CD14-positive monocyte (primary cell): ENCODE results near the gene OR8A1. TPM values are rescaled to one million over a fixed set of nuclear protein-coding genes. Genes with fewer than 3 reads are reported as not detected.

ENCODE experiments used
- DNase-seq, 3 donors: peaks; one replicate each; pipeline ENCODE4 v3.0.0-alpha.2; 2011 to 2022
- H2AFZ ChIP-seq: 2 replicates; pipeline ENCODE4 v1.6.0; 2012; ENCODE audit warnings: mild to moderate bottlenecking, low read depth, low read length, inconsistent platforms; ENCODE audit not compliant: insufficient read depth, poor library complexity, severe bottlenecking
- H3K27ac ChIP-seq, 2 donors: 1 replicate in 1 of 2; 2 replicates in 1 of 2; pipeline ENCODE4 v1.5.1; 2012 to 2013; ENCODE audit warnings: low read length in 2 of 2, control low read depth in 1 of 2, inconsistent platforms in 1 of 2, low read depth in 1 of 2, mild to moderate bottlenecking in 1 of 2
- H3K27me3 ChIP-seq, 2 donors: one replicate each; pipeline versions ENCODE4 v1.6.0 to v1.6.1; 2011 to 2013; ENCODE audit warnings: low read length in 2 of 2; ENCODE audit not compliant: control insufficient read depth in 2 of 2, insufficient read depth in 2 of 2
- H3K36me3 ChIP-seq, 2 donors: replicated peaks in 1 of 2; 1 replicate in 1 of 2; 2 replicates in 1 of 2; pipeline versions ENCODE4 v1.5.1 to v1.6.1; 2012 to 2013; ENCODE audit warnings: low read length in 2 of 2, control low read depth in 1 of 2, inconsistent platforms in 1 of 2, mild to moderate bottlenecking in 1 of 2; ENCODE audit not compliant: insufficient read depth in 2 of 2, control insufficient read depth in 1 of 2
- H3K4me1 ChIP-seq, 2 donors: 1 replicate in 1 of 2; 2 replicates in 1 of 2; pipeline versions ENCODE4 v1.5.1 to v1.6.1; 2012 to 2013; ENCODE audit warnings: low read length in 2 of 2, control low read depth in 1 of 2, inconsistent platforms in 1 of 2, mild to moderate bottlenecking in 1 of 2, moderate library complexity in 1 of 2; ENCODE audit not compliant: insufficient read depth in 2 of 2, control insufficient read depth in 1 of 2
- H3K4me2 ChIP-seq: replicated peaks from 2 replicates; pipeline ENCODE3; 2012; ENCODE audit warnings: low read length, moderate library complexity, mild to moderate bottlenecking; ENCODE audit not compliant: poor library complexity, severe bottlenecking; ENCODE audit errors: extremely low read depth
- H3K4me3 ChIP-seq, 3 experiments: fragments of 200-600 bp in 1 of 3; sonication (generic) in 1 of 3; replicated peaks in 1 of 3; 1 replicate in 2 of 3; 2 replicates in 1 of 3; pipeline ENCODE4 v1.5.1; 2011 to 2013; ENCODE audit warnings: low read length in 3 of 3, mild to moderate bottlenecking in 3 of 3, control low read depth in 2 of 3, low read depth in 2 of 3, inconsistent platforms in 1 of 3, moderate library complexity in 1 of 3
- H3K79me2 ChIP-seq: 2 replicates; pipeline ENCODE4 v1.6.0; 2012; ENCODE audit warnings: mild to moderate bottlenecking, control low read depth, inconsistent platforms, low read length, moderate library complexity; ENCODE audit not compliant: insufficient read depth
- H3K9ac ChIP-seq: 2 replicates; pipeline ENCODE4 v1.6.0; 2017; ENCODE audit warnings: low read length, mild to moderate bottlenecking; ENCODE audit not compliant: insufficient read depth, poor library complexity, severe bottlenecking
- H3K9me3 ChIP-seq, 2 donors: replicated peaks in 1 of 2; 1 replicate in 1 of 2; 2 replicates in 1 of 2; pipeline versions ENCODE4 v1.5.1 to v1.6.1; 2012 to 2013; ENCODE audit warnings: low read length in 2 of 2, control low read depth in 1 of 2; ENCODE audit not compliant: control insufficient read depth in 1 of 2, insufficient read depth in 1 of 2
- H4K20me1 ChIP-seq: 2 replicates; pipeline ENCODE4 v1.6.0; 2012; ENCODE audit warnings: mild to moderate bottlenecking, low read length, control low read depth, moderate library complexity; ENCODE audit not compliant: insufficient read depth
- H3K27ac Mint-ChIP-seq, 7 donors: one replicate each; pipeline ENCODE4 v1.8.0; 2020; ENCODE audit warnings: mild to moderate bottlenecking in 7 of 7, mixed read lengths in 7 of 7, moderate library complexity in 6 of 7, inconsistent platforms in 2 of 7
- H3K27me3 Mint-ChIP-seq, 3 donors: one replicate each; pipeline ENCODE4 v1.8.0; 2021 to 2022; ENCODE audit warnings: low read depth in 3 of 3, mild to moderate bottlenecking in 3 of 3, mixed read lengths in 3 of 3, moderate library complexity in 3 of 3, inconsistent platforms in 1 of 3
- H3K36me3 Mint-ChIP-seq, 2 donors: one replicate each; pipeline ENCODE4 v1.8.0; 2020; ENCODE audit warnings: mixed read lengths in 2 of 2, inconsistent platforms in 1 of 2, mild to moderate bottlenecking in 1 of 2
- H3K4me1 Mint-ChIP-seq: one replicate; pipeline ENCODE4 v1.8.0; 2020; ENCODE audit warnings: mild to moderate bottlenecking, mixed read lengths
- H3K4me3 Mint-ChIP-seq, 2 donors: one replicate each; pipeline ENCODE4 v1.8.0; 2020; ENCODE audit warnings: mild to moderate bottlenecking in 2 of 2, mixed read lengths in 2 of 2, moderate library complexity in 1 of 2
- H3K9me3 Mint-ChIP-seq, 7 donors: one replicate each; pipeline ENCODE4 v1.8.0; 2020 to 2022; ENCODE audit warnings: mixed read lengths in 7 of 7, mild to moderate bottlenecking in 6 of 7, moderate library complexity in 6 of 7, inconsistent platforms in 2 of 7
- CTCF ChIP-seq: fragments of 200-600 bp; IDR thresholded peaks from one replicate; pipeline ENCODE4 v1.8.0; 2022; ENCODE audit warnings: antibody characterized with exemption, mild to moderate bottlenecking
- WGBS: methylation state at CpG from one replicate; pipeline ENCODE4 v1.1.5; 2013; ENCODE audit warnings: missing lambda C conversion rate; ENCODE audit not compliant: insufficient coverage; 5-methylcytosine and 5-hydroxymethylcytosine counted together
- intact Hi-C, 2 donors: fragments of 100-400 bp; cut with micrococcal nuclease; formaldehyde crosslinking; loops; one replicate each; pipeline versions ENCODE4 v1.15.0 to v1.15.1; 2023
- polyA plus RNA-seq, 3 donors: library from polyadenylated mRNA; depleted of rRNA in 1 of 3; unstranded in 2 of 3; stranded (reverse) in 1 of 3; fragments of 300-500 nt in 2 of 3; fragments of >200 nt in 1 of 3; fragmentation: Illumina TruSeq in 2 of 3; gene quantifications; 1 replicate in 2 of 3; 2 replicates in 1 of 3; pipeline ENCODE4 v1.2.3, GENCODE V29; 2012 to 2021

Gene OR8A1
- polyA plus RNA-seq, 3 donors: not detected

DNA sequence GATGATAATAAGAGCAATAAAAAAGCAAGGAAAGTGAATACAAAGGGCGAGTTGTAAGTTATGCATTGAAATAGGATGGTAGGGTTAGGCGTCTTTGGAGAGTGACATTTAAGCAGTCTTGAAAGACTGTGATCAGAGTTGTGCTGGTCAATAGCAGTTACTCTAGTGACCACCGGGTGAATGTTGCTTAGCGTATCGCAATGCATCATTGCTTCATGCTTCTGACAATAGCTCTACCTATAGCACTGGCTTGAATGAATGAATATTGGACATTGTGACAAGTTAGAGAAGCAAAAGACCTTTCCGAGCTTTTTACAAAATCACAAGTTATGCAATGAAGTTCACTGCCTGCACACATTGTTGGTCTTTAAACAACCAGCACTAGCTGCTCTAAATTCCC is 18.6 kb upstream of the OR8A1 start:
- no peak overlapping the region for H3K27ac Mint-ChIP-seq
- intact Hi-C loops: no loop called here
- WGBS: 85% methylated on average over 2 of the region's 6 CpGs

DNA sequence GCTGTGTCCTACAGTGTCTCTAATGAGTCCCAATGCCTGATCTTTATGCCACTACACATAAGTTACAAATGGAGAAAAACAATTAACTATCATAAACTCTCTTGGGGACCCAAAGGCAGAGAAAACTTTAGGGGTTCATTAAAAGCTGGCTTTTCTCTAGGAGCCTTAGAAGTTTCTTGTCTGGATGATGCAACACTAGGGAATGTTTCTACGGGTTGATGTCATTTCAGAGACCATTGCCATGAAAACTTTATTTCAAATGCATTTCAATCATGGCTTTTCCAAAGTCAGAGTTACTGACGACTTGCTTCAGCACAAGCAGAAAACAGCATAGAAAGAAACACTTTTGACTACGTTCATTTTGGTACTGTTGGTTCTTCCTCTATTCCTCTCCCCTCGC is 17.8 kb upstream of the OR8A1 start:
- Mint-ChIP-seq H3K9me3 (peaks cover 0 to 5% (median 3%) of the 10 kb centered on the region in 7 donors), H3K4me1 (no peaks in the 10 kb centered on the region), H3K27me3 (peaks cover 1 to 3% (median 3%) of the 10 kb centered on the region in 3 donors), H3K36me3 (no peaks in the 10 kb centered on the region), H3K27ac (no peak overlapping the region), H3K4me3 (no peak overlapping the region)
- intact Hi-C loops: no loop called here
- no peaks in the 10 kb centered on the region for H3K27me3 ChIP-seq
- no peaks in the 10 kb centered on the region for H4K20me1 ChIP-seq
- H3K79me2 ChIP-seq: no peaks in the 10 kb centered on the region
- H3K9ac ChIP-seq: no peak overlapping the region
- no peak for DNase-seq
- H3K4me2 ChIP-seq: no peak overlapping the region
- whole genome bisulfite sequencing: 83% methylated on average over 3 of the region's 4 CpGs
- no peaks in the 10 kb centered on the region for H3K36me3 ChIP-seq
- no peaks in the 10 kb centered on the region for H3K4me1 ChIP-seq
- no peak overlapping the region for H2AFZ ChIP-seq
- TF ChIP-seq CTCF: no peak
- no peaks in the 10 kb centered on the region for H3K9me3 ChIP-seq
- H3K27ac ChIP-seq: no peak overlapping the region
- H3K4me3 ChIP-seq: no peak overlapping the region

More for the DNA sequence above, 18.6 kb upstream of the OR8A1 start:
- Histone ChIP-seq H3K27me3 (no peaks in the 10 kb centered on the region), H3K9me3 (no peaks in the 10 kb centered on the region), H3K36me3 (no peaks in the 10 kb centered on the region), H2AFZ (no peak overlapping the region), H3K4me2 (no peak overlapping the region), H3K4me3 (no peak overlapping the region), H3K27ac (no peak overlapping the region), H3K79me2 (no peaks in the 10 kb centered on the region), H3K9ac (no peak overlapping the region), H3K4me1 (no peaks in the 10 kb centered on the region), H4K20me1 (no peaks in the 10 kb centered on the region)
- H3K4me3 Mint-ChIP-seq: no peak overlapping the region
- TF ChIP-seq CTCF: no peak
- peaks cover 0 to 5% (median 3%) of the 10 kb centered on the region in 7 donors for H3K9me3 Mint-ChIP-seq
- no peaks in the 10 kb centered on the region for H3K36me3 Mint-ChIP-seq
- no peaks in the 10 kb centered on the region for H3K4me1 Mint-ChIP-seq
- H3K27me3 Mint-ChIP-seq: peaks cover 1 to 3% (median 3%) of the 10 kb centered on the region in 3 donors
- no peak for DNase-seq
